NCI-H748 treated with DMSO at 0.1 percent for 48 hours (cell line): Measurements from ENCODE around the gene SLC6A13.
"Not testable (repeated sequence)": the region's sequence is repeated elsewhere in the genome, so short reads cannot be mapped to it uniquely, and the experiment has no call there.

Experiments used
- DNase-seq: peaks from one replicate; lab custom pipeline; 2025; lab: John Stamatoyannopoulos, UW

The SLC6A13 gene

DNA sequence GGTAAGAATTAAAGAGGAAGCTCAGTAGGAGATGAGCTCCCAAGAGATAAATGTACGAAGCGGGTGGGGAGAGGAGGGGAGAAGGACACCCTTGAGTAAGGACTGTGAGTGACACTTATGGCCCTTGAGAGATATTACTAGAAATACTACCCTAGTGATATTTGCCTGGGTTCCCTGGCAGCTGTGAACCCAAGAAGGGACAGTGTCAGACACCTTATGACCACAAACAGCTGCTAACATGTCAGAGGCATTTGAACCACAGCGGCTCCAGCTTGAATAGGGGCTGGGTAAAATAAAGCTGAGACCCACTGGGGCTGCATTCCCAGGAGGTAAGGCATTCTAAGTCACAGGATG lies 29.0 kb downstream of the SLC6A13 start:
- no peak for DNase-seq

- no peak for DNase-seq
These were observed 29.7 kb downstream of the SLC6A13 start for GRCh38 chr12:232731-233614.

DNA sequence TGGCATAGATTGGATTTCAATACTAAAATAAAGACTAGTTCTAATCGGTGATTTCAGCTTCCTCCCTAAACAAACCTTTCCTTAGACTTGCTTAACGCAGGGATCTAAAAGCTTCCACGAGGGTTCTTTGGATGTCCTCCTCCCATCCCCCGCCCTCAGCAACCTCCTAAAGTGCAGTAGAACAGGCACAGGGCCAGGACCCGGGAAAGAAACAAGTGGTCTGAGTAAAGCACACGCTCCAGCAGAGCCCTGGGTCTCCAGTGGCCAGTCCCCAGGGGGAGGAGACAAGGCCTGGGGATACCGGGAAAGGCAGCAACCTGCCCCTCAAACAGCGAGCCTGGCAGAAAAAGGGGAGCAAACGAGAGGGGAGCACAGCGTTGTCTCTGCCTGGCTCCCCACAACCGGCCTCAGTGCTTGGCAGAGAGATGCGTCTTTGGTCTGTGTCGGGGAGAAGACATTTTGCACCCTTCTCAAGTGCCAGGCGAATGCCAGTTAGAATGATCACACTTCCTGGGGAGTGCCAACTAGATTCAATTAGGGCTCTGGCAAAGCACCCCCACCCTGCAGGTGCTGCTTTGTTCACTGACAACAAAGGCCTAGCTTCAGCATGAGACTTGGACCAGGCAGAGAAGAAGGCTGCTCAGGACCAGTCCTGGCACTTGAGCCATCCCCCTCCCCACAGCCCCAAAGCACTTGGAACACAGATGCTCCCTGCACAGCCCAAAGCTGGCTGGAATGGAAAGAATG lies 31.5 kb downstream of the SLC6A13 start:
- no peak for DNase-seq

DNA sequence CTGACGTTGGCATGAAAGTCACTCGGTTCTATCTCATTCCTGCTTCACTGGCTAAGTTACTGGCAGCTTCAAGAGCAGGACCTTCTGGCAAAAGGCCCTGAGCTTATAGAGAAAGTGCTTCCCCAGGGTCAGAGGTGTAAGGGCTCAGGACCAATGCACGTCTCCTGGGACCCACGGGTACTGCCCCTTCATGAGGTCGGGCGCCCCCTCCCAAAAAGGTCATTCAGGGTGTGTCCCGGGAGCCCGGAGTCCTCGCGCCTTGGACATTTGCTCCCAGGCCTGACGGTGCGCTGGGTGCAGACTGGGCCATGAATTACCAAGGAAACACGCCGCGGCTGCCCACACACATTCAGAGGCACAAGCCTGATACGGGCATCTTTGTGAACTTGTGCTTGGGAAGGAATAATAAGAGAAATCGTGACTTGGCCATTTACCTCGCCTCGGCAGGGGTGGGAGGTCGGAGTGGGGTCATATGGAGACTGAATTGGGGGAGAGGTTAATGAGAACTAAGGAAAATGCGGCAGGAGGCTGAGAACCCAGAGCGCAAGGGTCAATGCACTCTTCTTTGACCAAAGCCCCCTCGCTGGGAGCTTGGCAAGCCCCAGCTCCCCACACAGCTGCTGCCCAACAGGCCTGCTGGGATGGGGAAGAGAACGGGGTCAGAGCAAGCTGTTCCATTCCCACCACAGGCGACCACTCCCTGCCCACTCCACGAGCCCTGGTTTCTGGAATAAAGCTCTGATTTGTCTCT lies 33.0 kb downstream of the SLC6A13 start:
- DNase-seq, result no peak

DNA sequence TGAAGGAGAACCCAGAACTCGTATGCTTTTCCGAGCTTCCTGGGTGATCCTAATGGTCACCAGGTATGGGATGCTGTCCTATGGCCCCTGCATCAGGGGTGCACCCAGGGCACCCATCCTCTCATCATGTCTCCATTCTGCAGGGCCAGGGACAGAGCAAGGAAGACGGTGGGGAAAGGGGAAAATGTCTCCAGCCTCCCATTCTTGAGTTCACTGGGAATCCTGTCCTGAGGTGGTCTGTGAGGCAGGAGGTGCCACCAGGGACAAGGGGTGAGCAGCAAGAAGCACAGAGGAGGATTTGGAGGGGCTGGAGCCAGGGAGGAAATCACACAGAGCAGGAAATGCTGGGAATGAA lies 33.8 kb downstream of the SLC6A13 start:
- DNase-seq, result no peak

DNA sequence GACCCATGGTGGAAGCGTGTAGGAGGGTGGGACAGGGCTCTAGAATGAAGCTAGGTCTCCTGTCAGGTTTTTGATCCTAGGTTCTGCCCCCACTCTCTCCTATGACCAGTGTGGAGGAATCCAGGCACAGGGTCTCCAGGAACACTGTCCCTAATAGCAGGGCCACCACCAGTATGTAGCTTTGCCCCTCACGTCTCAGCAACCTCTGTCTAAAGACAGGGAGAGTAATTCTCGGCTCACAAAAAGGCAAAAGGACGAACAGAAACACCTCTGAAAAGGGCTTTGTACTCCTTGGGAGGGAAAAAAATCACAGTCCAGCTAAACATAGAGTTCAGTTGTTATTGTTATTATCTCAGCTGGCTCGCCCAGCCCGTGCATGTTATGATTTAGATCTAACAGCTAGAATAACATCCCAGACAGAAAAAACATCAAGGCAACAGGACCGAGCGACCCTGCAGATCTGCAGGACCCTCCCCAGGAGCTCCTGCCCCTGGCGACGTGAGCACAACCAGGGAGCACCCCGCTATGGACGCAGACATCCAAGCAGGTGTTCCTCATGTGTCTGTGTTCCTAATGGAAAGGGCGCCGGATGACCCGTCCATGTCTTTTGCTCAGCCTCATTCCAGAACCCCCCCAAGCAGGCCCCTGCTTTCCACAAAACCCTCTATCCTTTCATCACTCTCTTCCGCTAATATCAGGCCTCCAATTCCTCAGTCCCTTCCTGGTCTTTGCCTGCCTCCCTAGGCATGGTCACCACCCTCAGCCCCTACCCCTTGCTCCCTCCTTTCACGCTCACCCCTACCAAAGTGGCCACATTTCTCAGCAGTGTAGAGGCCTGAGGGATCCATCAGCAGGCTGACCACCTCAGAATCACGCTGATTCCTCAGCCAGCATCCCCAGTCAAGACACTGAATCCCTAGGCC lies 34.5 kb downstream of the SLC6A13 start:
- no peak for DNase-seq

DNA sequence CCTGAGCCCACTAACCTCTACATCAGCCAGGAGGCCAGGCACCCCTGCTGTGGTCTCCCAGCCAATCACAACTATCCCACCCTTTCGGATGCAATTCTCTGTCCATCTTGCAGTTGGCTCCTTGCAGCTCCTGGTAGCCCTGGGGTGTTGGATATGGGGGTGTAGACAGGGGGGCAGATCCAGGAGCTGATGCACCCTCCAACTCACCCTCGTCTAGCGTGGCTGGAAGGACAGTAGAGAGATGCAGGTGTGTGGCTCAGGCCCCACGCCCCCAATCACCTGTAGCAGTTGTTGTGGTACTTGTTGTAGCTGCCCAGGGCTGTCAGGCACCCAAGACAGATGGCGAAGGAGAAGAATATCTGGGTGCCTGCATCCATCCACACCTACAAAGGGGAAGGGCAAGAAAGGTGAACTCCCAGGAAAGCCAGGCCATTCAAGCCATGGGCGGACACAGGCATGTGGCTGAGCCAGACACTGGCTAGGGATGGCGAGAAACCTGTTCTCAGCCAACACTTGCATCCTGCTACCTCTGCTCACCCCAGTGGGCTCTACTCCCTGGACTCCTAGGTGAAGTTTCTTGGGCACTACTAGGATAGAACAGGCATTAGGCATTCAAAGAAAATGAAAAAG lies 35.2 kb downstream of the SLC6A13 start:
- no peak for DNase-seq

- no peak for DNase-seq
These were observed 36.2 kb downstream of the SLC6A13 start for GRCh38 chr12:226401-226800.

- DNase-seq, result no peak
These were observed 37.6 kb downstream of the SLC6A13 start for GRCh38 chr12:225012-225411.

DNA sequence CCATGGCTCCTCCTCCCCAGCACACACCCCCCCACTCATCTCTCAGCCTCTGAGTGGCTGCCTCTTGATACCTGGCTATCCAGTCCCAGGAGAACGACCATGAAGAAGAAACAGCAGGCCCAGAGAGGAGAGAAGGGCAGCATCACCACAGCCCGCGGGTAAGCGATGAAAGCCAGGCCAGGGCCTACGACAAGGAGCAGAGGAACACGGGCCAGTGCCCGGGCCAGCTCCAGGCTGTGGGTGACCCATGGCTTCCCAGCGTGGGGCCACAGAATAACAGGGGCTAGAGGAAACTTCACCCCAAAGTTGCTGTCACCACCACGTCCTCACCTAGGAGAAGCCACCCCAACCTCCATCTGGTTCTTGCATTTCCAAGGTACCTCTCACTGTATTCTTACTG lies 38.3 kb downstream of the SLC6A13 start:
- DNase-seq, result no peak

- no peak for DNase-seq
These were observed 38.8 kb downstream of the SLC6A13 start for GRCh38 chr12:223841-224240.

DNA sequence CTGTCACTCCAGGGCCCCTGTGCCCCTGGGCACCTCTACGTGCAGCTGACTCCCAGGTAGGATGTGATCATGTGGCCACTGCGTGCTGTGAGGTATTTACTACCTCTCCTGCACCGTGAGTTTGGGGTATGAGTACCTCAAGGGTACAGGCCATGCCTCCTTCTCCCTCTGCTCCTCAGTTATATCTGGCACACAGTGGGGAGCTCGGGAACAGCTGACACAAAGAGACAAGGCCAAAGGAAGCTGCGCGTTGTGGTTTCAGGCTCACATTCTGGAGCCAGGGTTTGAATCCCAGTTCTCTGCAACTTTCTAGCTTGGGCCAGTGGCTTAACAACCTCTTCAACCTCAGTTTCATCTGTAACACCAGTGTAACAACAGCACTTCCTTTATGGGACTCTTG lies 40.9 kb downstream of the SLC6A13 start:
- DNase-seq, result no peak

- no peak for DNase-seq
These were observed 41.6 kb downstream of the SLC6A13 start for GRCh38 chr12:220946-221550.

DNA sequence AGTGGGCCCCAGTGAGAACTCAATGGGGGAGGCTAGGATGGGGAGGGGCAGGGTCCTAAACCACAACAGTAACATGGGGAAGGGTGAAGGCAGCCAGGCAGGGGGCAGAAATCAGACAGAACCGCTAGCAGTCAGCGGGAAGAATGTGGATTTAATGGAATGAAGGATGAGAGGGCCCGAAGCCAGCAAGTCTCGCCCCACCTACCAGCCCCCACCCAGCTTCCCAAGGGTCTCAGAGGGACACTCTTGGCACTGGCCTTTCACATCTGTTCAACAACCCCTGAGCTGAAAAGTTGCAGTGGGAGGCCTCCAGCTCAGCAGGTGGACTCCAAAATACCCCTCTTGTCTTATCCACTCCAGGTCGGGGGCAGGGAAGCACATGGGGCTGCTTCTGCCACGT lies 42.1 kb downstream of the SLC6A13 start:
- no peak for DNase-seq

- DNase-seq, result no peak
These were observed 42.7 kb downstream of the SLC6A13 start for GRCh38 chr12:219891-220352.

DNA sequence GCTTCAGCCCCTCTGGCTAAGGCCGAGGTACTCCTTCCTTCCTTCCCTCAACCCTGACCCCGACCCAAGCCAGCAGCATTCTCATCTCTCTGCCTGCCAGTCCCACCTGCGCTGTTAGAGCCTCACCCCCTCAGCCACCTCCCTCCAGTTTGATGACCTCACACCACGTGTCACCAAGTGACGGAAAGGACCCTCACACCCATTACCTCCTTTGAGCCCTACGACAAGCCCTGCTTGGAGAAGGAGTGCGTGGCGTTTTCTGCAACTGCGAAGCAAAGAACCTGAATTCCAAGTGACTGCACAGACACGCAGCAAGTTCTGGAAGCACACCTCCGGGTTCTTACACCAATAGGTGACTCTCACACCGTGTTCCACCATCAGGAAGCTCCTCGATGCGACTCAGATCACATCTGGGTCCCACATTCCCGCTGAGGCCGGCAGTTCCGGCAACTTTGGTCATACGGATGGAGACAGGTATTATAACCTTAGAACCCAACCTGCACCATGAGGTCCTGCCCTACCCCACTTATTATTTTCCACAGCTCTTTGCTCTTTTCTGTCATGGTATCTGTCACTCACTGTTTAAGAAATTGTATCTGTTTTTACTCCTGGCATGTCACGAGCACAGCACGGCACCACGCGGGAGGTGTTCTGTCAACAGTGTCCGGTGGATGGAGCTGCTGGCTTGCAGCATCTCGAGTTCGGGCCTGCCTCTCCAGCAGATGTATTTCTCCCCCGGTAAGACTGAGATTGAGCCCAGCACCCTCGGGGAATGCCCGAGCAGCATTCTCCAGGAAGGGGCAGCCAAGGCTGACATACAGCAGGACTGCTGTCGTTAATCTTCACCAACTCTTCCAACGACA lies 43.7 kb downstream of the SLC6A13 start:
- DNase-seq, result no peak

- no peak for DNase-seq
These were observed 44.4 kb downstream of the SLC6A13 start for GRCh38 chr12:218221-218620.

DNA sequence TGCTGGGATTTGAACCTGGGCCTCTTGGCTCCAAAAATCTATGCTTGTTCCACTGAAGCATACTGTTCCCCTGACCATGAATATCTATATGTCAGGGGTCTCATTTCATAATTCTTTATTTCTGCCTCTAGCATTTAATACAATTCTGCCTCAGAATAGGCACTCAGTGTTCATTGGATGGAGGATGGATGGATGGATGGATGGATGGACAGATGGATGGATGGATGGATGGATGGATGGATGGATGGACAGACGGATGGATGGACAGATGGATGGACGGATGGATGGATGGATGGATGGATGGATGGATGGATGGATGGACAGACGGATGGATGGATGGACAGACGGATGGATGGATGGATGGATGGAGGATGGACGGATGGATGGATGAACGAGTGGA lies 45.6 kb downstream of the SLC6A13 start:
- not testable (repeated sequence) for DNase-seq

DNA sequence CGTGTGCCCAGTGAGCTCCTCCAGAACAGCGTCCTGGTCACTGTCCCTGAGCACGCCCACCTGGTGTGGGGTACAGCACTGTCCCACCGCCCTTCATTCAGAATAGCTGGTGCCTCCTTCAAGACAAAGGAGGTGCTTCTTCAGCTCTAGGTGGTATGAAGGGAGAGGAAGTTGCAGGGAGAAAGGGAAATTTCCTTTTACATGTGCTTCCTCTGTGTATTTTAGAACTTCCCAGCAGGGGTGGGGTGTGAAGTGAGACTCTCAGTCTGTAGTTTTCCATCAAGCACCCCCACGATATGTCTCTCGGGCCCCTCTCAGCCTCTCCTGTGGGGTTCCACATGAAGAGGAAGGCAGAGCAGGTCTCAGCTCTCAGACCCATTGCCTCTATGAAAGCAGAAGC lies 47.5 kb downstream of the SLC6A13 start:
- no peak for DNase-seq
